HG03064 (cell line): ENCODE results near the gene WDFY4.

Experiments
- ATAC-seq: cut with Tn5 transposase; IDR thresholded peaks from one replicate; pipeline ENCODE4 v1.9.1; 2021; ENCODE audit warnings: low read depth; ENCODE audit not compliant: unreplicated experiment

The WDFY4 gene

GRCh38 chr10:48786606-48787282 is 102.1 kb downstream of the WDFY4 start:
- ATAC-seq, result no peak

- ATAC-seq, result no peak
Observed at GRCh38 chr10:48788554-48788953, 103.9 kb downstream of the WDFY4 start.

GRCh38 chr10:48789486-48790456 is 105.1 kb downstream of the WDFY4 start:
- ATAC-seq, result no peak

DNA sequence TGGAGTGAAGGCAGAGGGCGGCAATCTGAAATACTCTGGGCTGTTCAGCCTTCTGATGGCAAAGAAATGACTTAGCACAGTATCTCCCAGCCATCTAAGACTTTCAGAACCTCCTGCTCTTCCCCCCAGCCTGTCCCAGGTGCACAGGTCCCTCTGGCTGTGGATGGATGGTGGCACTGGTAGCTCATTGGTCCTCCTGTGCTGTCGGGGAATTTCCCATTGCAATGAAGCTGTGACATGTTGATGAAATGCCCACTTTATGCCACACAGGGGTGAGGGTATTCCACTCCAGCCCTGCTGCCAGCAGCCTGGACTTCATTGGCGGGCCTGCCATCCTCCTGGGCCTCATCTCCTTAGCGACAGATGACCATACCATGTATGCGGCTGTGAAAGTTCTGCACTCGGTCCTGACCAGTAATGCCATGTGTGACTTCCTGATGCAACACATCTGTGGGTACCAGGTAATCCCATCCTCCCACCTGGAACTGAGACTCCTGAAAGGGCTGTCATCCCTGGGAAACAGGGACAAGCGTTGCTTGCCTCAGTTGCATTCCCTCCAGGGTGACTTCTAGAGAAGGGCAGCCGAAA is 105.9 kb downstream of the WDFY4 start:
- ATAC-seq, result no peak

DNA sequence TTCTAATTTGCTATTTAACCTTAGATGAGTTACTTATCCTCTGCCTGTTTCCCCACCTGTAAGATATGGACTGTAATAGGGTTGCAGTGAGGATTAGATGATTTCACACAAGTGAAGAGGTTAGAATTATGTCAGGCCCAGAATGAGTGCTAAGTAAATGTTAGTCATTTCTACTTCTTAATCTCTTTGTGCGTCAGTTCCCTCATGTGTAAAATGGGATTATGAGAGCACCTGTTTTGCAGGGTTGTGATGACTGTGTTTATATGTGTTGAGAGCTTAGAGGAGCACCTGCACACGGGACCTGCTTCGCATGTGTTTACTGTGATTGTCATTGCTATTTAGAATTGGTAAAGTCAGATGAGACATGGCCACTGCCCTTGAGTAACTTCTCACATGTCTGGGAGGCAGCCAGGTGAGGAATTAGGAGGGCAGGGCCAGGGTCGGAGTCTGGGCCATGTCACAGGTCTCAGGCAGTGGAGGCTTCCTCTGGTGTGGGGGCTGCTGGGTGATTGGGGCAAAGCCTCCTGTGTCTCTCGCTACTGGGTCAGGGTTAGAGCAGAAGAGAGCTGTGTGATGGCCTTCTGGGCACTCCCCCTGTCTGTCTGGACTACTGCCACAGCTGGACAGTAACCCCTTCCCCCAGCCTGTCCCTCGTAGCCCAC is 106.7 kb downstream of the WDFY4 start:
- ATAC-seq, result no peak

GRCh38 chr10:48792121-48792520 is 107.4 kb downstream of the WDFY4 start:
- ATAC-seq, result no peak

- no peak for ATAC-seq
Observed at GRCh38 chr10:48792687-48793096, 108.0 kb downstream of the WDFY4 start.

DNA sequence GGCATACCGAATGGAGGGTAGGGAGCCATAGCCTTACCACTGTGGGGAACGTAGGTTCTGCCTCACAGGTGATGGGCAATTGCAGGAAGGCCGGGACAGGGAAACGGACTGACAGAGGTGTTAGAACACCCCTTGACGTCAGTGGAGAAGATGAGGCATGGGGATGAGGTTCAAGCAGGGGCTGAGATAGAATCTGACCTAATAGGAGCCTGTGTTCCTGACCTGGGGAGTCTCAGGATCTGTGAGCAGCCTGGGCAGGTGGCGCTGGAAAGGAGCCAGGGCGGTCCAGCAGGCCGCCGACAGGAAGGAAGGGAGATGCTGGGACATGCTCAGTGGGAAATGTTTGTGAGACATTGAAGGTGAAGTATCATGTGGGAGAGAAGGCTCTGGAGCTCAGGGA is 109.4 kb downstream of the WDFY4 start:
- ATAC-seq, result no peak

- ATAC-seq, result no peak
Observed at GRCh38 chr10:48796713-48797245, 112.1 kb downstream of the WDFY4 start.

DNA sequence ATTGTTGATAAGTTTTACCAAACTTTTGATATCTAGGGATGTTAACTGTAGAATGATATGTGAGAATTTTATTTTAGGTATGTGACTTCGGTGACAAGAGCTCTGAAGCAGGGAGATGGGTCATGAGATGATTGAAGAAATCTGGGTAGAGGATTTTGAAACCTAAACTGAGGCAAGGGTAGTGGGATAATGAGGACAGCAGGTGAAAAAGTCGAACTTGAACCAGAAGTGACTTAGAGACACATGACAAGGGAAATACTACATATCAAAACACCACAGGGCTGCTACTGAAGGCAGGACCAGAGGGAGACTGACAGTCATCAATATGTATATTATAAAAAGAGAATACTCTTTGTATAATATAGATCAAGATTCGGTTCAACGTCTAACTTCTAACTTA is 113.2 kb downstream of the WDFY4 start:
- no peak for ATAC-seq

GRCh38 chr10:48798481-48799254 is 114.0 kb downstream of the WDFY4 start:
- ATAC-seq, result no peak

GRCh38 chr10:48799341-48800006 is 114.8 kb downstream of the WDFY4 start:
- no peak for ATAC-seq

GRCh38 chr10:48800007-48800675 is 115.5 kb downstream of the WDFY4 start:
- ATAC-seq, result no peak

DNA sequence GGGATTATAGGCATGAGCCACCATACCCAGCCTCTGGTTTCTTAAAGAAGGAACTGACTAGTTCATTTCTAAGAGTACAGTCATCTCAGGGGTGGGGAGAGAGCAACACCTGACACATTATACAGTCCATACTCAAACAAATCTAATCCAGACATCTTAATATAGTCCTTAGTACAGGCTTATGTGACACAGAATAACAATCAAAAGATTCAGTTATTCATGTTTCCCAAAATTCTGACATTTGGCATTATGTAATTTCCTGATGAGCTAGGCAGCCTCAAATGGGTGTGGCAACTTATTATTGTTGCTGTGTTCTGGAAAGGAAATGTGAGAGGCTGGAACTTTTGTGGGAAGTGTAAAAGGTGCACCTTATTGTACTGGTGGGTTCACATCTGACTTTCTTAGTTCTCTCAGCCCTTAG is 116.3 kb downstream of the WDFY4 start:
- no peak for ATAC-seq

DNA sequence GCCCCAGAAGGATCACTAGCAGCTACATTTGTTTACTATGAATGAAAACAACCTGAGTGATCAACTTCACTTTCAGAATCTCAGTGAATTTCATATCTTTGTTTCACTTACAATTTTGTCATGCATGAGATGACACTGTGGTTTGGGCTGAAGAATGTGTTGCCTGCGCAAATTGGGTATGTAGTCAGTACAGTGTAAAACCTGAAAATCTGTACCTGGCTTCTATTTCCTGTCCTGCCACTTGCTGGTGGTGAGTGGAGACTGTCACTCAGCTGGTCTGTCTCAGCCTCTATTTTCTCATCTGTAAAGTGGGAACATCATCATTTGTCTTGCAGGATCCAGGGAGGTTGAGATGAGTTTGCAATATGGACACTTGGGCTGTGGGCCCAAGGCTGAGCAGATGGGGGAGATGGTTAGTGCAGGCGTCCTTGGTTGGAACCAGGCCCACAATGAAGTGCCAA is 118.0 kb downstream of the WDFY4 start:
- peak; percentile 86 for ATAC-seq

GRCh38 chr10:48803801-48804584 is 119.3 kb downstream of the WDFY4 start:
- ATAC-seq, result no peak

DNA sequence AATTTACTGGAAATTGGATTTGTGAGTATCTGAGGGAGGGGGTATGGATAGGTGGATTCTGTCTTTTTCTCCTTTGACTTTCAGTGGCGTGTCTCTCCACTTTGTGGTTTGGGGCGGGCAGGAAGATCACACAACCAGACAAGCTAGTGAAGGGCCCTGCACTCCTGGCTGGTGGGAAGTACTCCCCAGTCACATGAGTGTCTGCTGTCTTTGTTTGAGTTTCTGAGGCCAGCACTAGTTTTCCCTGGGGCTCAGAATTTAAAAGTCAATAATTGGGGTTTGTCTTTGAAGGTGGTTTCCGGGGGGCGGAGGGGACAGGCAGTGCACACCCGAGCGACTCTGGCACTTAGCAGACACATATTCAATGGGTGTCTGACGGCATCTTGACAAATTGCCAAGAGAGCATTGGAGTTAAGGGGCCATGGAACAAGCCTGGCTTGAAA is 120.1 kb downstream of the WDFY4 start:
- peak; percentile 35 for ATAC-seq

- ATAC-seq, result no peak
Observed at GRCh38 chr10:48805411-48805810, 120.7 kb downstream of the WDFY4 start.
